SK-N-SH (cell line): ENCODE measurements around the gene DMRT1.

Experiments used
- EP300 ChIP-seq, 2 experiments: IDR thresholded peaks; 2 replicates each; pipeline versions ENCODE4 v1.4.0 to v1.6.1; 2012; ENCODE audit warnings: borderline replicate concordance in 1 of 2, low read depth in 1 of 2, low read length in 1 of 2
- TAF1 ChIP-seq: IDR thresholded peaks from 2 replicates; pipeline ENCODE4 v1.6.1; 2012; ENCODE audit warnings: low read depth, mild to moderate bottlenecking, low read length, moderate library complexity, borderline replicate concordance

- TF ChIP-seq TAF1 (no peak), EP300 (IDR thresholded peaks at IDR 0.05; ENCODE audit: borderline replicate concordance in 1 of 2, low read depth in 1 of 2, low read length in 1 of 2) (no peak)
Observed at GRCh38 chr9:899440-900184, 58.1 kb downstream of the DMRT1 start.
